HG03342 (cell line): Measurements from ENCODE around the gene SRP72.

Experiments
- ATAC-seq: cut with Tn5 transposase; IDR thresholded peaks from one replicate; pipeline ENCODE4 v1.9.1; 2021; ENCODE audit warnings: mild to moderate bottlenecking, moderate library complexity; ENCODE audit not compliant: unreplicated experiment

SRP72 gene

GRCh38 chr4:56544573-56545131 is 77.2 kb downstream of the SRP72 start:
- ATAC-seq = peak; percentile 99

DNA sequence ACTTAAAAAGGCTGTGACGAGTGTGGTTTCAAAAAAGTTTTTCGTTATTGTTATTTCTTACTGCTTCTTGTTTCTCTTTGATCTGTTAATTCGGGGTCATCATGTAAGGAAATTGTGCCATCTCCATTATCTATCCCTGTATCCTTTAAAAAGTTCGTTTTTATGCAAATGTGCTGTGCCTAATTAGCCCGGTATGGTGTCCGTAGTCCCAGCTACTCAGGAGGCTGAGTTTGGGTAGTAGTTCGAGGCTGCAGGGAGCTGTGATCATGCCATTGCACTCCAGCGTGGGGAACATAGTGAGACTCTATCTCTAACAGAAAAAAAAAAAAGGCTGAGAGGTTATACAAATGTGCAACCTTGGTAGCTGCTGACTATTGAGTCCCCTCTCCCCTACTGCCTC is 83.2 kb downstream of the SRP72 start:
- no peak for ATAC-seq

DNA sequence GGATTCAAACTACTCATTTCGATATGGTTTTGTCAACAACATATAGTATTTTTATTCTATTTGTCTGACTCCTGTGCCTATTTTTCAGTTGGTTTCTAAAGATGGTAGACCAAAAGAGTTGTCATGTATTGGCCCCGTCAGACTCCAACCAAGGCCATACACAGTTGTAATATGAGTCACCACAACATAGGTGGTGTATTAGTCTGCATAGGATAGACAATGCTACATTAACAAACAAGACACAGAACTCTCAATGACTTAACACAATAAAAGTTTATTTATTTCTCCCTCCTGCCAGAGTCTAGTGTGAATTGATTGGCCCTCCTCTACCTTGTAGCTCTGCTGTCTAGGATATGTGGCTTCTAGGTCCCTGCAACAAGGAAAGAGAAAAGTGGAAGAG is 84.1 kb downstream of the SRP72 start:
- no peak for ATAC-seq

DNA sequence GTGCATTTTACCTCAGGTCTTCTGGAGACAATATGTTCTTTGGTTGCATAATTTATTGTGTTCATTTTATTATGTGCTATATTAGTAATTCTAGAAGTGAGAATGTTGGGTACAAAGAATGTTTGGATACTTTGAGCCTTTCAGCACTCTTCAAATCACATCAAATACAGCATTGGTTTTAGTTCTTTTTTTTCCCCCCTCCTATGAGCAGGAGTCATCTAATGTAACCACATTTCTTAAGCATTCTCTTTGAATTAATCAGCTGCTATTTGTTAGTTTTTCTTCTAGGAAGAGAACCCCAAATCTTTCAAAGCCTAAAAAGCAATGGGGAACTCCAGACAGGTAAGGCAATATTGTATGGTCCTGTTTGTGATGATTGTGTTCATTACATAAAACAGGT is 84.9 kb downstream of the SRP72 start:
- no peak for ATAC-seq
